Hypothalamus (tissue), 51 donors: Measurements from ENCODE around the gene NISCH.
A peak's percentile ranks its signal among the peaks of the same experiment; 100 is the strongest.

Experiments used
- DNase-seq, 51 donors: peaks; one replicate each; lab custom pipeline; 2025; lab: John Stamatoyannopoulos, UW

NISCH gene

DNA sequence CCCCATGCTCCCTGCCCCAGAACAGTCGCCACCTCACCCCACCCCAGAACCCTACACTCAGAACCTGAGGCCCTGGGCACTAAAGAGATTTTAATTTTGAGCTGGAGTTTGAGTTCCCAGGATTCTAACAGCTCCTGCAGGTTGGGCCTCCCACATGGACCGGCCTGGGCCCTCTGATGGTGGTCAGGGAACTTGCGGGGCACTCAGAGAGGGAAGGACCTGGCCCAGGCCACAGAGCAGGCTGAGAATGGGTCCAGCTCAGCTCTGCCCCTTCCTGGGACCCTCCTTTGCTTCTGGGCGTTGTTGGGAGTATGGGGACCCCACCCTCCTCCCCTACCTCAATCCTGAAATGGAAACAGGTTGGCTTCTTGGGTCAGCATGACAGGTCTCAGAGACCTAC lies 9.4 kb upstream of the NISCH start:
- DNase-seq = no peak

DNA sequence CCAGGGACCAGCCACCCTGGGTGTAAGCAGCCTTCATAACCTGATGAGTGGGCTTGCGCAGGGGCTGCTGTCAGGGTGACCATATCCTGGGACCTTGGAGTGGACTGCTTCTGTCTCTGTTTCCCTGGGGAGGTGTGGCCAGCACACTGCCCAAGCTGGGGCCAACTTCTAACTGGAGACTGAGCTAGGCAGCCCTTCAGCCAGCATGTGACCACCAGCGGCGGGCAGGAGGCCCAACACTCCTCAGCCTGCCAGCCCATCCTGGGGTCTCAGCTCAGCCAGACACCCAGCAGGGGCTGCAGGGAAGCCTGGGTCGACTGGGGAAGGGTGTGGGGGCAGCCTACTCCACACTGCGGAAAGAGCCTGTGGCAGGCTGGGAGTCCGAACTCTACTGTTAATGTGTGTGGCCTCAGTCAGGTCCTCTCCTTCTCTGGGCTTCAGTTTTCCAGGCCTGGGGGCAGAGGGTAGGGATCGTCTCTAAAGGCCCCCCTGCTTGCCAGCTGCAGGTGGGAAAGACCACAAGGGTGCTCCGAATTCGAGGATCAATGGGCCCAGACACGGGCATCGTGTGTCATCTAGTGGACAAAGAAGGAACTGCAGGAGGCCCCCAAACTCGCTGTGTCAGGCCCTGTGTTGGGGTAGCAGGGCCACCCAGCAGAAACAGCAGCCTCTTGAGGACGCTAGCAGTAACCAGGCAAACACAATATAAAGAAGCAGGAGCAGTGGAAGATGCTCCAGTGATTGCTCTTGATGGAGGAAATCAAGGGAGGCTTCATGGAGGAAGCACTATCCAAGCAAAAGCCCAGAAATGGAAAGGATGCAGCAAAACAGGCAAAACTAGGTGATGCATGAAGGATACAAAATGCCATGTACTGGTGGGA lies 8.5 kb upstream of the NISCH start:
- peak in 35 of 51 donors; percentile 3 to 60 (median 29) for DNase-seq

DNA sequence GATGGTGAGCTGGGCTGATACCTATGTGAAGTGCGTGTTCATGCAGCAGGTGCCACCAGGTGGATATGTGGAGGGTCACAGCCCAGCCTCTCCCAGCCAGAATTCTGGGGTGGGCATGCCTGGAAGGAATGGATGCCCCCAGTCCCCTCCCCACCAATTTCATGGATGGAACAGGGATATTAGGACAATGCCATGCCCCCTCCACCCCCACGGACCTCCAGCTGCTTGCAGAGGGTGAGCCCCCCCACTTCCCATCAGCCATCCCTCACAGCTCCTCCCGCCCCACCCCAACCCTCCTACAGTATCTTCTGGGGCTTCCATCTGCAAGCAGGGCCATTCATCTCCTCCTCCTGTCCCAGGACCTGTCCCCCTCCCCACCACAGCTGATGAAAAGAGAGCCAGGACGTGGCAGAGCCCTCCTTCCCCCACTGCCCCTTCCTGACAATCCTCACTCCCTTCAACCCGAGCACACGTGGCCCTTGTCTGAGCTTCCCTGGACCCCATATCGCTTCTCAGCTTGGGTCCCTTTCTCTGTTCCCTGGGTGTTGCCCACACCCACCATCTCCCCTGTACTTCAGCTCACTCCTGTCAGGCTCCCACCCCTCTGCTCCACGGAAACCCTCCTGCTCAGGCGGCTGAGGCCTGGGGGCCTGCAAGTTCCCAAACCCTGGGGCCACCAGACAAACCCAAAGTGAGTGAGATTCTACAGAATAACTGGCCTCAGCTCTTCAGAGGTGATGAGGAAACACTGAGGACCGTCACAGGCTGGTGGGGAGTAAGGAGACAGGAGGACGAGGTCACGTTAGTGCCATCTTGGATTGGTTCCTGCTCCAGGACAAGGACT lies 7.7 kb upstream of the NISCH start:
- no peak for DNase-seq

DNA sequence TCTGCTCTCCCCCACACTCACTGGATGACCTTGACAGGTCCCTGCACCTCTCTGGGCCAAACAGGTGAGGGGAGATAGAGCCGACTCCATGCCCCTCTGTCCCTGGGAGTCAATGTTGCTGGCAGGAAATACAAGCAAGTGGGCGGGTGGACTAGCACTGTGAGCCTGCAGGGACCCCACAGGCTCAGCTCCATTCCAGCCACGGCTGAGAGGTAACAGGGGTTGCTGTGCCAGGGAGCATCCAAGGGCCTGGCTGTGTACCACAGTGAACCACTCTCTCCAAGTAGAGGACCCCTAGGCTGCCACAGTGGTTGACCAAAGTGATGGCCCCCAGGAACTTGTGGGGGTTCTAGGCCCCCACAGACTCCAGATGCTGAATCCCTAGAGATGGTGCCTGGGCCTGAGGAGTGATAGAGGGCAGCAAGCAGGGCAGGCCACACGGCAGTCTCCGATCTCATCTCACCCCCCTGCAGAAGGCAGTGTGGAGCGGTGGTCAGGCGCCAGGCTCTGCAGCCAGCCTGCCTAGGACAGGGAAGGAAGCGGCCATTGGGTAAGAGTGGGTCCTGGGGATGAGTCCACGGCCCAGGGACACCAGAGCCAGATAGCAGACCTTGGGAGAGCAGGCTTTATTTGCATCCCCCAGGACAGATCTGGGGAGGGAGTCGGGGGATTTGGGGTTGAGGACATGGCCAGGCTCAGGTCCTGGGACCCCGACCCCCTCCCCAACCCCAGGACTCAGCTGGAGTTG lies 4.7 kb upstream of the NISCH start:
- no peak for DNase-seq

DNA sequence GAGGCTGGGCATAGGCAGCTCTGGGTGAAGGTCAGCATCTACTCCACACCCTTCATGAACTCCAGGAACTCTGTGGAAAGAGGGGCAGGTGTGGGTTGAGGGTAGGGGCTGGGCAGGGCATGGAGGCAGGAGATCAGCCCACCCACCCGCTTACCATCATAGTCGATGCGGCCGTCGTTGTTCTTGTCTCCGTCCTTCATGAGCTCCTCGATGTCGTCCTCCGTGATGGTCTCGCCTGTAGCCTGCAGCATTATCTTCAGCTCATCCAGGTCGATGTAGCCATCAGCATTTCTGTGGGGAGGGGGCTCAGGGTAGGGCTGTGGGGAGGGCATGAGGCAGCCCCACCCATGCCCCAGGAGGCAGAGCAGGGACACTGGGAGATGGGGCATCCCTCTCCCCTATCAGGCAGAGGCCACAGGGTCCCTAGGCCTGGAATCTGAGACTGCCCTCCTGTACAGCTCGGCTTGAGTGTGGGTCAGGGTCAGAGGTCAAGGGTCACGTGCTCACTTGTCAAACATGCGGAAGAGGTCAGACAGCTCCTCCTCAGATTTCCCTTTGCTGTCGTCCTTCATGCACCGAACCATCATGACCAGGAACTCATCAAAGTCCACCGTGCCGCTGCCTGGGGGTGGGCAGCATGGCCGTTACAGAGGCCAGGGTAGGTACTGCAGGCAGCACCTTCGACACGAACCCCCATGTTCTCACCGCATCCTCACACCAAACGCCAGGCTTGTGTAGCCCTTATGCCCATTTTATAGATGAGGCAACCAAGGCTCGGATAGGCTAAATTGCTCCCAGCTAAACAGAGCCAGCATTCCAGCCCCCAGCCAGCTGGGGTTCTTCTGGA lies 3.9 kb upstream of the NISCH start:
- no peak for DNase-seq

DNA sequence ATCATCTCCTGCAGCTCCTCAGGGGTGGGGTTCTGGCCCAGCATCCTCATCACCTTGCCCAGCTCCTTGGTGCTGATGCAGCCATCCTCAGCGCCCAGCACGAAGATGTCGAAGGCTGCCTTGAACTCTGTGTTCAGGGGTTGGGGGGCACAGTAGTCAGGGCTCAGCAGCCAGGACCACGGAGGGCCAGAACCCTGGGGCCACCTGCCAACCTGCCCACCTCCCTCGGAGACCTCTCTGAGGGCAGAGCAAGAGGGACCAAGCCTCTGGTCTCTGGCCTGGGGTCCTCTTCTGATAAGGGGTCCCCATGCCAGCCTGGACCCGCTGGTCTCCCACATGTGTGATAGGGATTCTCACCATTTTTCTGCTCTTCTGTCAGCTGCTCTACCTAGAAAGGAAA lies 3.3 kb upstream of the NISCH start:
- no peak for DNase-seq

DNA sequence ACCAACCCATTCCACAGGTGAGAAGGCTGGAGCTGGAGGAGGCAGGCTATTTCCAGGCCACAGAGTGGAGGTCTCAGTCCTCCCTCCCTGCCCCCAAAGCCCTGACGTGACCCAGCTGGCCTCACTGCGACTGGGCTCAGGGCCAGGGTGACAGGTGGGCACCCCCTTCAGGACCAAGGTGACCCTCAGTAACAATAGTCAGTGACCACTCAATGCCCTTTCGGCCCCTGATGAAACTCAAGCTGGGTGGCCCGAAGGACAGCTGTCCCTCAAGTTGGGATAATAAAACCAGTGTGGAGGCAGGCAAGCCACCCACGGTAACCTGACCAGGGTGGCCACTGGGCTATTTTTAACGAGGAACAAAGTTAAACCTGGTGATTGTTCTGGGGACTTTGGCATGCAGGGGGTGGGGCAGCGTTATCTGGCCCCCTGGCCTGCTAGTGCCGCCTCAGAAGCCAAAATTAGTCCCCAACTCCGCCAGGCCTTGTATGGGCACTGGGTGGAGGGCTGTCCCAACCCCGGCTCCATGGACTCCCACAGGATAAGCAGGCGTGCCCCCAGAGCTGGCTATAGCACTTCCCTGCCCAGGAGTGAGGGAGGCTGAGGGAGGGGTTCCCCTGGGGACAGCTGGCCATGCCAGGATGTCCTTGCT lies 2.7 kb upstream of the NISCH start:
- no peak for DNase-seq

DNA sequence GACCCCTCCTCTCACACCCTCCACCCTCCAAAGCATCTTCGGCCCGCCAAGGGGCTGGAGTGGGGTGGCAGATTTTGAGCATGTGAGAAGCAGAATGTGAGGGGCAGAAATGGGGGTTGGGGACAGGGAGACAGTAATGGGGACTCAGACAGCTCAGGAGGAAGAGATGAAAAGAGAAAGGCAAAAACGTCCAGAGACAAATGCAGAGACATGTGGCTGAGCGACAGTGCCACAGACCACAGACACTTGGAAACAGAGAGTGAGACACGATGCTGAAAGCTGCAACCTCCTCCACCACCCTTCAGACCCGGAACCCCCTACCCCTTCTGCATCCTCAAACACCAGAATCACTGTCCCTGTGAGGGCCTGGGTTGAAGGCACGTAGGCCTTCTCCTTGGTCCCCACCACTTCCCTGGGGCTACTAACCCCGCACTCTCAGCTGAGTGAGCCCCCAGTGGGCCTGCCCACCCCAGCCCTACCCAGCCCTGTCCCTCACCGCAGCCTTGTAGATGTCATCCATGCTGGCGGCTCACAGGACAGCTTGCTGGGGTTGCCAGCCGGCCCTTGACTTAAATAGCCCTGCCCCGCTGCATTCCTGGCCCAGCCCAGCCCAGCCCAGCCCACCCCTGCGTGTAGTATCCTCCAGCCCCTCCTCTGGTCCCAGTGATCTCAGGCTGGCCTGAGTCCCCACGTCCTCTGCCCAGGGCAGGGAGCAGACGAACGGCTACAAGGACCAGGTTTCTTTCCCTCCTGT lies 1.7 kb upstream of the NISCH start, which contains the start of gene TNNC1:
TSS of gene TNNC1 (minus strand) at position 546 of the 754 bp plus-strand sequence. CDS start at position 520, 26 bp downstream.
- DNase-seq = no peak

DNA sequence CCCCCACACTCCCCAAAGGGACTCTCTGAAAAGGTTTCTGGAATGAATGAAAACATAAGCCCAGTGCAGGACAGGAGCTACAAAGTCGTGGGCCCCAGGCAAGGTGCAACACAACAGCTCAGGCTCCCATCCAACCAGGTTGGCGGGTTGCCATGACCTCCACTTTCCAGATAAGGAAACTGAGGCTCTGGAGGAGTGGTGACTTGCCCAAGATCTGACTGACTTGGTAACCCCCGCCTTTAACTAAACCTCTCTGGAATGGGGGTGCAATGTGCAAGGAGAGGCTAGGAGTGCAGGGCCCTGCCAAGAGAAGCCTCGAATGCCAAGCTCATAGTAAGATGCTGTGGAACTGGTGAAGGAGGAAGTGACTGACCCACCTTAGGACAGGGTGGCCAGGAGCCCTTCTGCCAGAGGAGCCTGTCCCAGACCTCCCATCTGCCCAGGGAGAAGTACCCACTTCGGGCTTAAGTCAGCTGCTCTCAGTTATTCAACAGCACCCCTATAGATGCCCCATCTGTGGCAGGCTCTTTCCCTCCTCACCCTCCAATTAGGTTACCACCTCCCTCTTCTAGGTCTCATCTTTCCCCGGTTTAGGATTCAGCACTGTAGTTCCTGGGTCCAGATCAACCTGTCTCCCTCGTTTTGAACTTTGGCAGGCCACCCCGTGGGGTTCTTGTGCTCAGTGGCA lies 1.0 kb upstream of the NISCH start:
- peak in 2 of 51 donors; percentile 7 to 11 for DNase-seq

DNA sequence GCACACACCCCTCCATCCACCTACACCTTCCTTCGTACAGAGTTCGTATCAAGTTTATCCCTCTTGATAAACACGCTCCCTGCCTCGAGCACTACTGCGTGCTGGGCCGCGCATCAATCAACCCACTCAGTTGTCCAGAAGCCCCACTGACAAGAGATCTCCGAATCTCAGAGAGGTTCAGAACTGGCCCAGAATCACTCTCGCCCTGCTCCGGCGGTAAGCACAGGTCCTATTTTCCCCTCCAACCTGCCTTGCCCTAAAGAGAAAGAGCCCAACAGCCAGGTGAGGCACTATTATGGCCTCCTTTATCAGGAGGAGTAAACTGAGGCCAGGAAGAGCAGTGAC lies 494 bp upstream of the NISCH start:
- no peak for DNase-seq

DNA sequence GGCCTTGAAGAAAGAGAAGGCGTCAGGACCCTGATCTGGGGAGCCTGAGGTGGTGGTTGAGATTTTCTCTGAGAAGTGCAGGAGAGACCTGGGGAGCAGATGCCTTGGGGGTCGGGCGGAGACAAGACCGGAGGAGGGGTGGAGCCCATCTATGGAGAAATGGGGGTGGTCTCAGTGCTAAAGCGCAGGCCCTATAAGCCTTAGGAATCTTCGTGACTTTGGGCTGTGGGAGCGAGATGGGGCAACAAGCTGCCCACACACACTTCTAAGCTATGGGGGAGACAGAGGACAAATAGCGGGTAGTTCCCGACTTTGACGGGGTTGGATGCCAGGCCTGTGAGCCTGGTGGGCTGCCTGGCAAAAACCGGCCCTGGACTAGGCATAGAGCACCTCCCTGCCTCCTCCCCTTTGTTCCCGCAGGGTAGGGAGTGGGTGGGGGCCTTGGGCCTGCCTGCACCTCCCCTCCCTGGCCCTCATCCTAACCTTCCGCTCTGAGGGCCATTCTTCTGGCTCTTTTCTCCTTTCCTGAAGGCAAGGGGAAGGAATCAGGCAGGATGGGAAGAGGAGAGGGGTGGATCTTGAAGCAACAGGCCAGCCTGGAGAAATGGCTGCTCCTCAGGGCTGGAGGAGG lies 880 bp downstream of the NISCH start:
- DNase-seq = peak in 14 of 51 donors; percentile 10 to 71 (median 30)

DNA sequence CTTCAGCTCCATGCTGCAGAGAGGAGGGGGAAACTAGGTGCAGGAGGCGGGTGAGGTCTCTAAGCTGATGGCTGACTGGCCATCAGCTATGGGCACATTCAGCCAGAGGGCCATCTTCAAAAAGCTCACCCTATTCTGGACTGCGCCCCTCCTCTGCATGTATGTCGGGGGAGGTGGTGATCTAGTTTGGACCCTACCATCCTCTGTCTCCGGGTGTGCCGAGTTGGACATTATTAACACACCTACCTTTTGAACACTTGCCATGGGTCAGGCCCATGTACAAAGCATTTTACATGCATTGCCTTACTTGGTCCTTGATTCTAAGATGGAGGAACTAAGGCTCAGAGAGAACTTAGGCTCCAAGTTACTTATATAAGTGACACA lies 1.4 kb downstream of the NISCH start:
- peak in 1 of 51 donors; percentile 24 for DNase-seq

DNA sequence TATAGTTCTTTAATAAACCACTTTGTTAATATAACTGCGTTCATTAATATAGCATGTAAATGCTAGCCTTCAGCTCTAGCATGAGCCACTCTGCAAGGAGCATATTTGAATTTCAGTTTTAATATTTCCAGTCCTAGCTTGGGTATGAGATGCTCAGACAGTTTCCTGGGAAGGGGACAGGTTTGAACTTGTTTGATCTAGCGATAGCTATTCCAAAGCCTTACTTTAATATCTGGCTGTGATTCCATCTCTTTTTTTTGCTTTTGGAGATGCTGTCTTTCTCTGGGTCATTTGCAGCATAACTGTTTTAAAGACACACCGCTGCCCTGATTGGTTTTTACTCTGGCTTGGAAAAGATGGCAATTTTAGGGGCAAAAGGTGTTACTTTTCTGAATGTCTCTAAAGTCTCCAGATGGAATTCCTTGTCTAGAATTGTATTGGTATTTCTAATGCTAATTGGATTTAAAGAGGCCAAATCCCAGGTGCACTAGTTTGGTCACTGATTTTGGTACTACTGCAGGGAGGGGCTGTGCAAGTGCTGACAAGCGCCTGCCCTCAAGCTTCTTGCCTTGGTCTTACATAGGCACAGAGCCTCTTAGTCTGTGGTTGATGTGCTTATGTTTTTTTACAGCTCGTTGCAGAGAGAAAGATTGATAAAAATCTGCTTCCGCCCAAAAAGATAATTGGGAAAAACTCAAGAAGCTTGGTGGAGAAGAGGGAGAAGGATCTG lies 2.8 kb downstream of the NISCH start:
- DNase-seq = no peak

DNA sequence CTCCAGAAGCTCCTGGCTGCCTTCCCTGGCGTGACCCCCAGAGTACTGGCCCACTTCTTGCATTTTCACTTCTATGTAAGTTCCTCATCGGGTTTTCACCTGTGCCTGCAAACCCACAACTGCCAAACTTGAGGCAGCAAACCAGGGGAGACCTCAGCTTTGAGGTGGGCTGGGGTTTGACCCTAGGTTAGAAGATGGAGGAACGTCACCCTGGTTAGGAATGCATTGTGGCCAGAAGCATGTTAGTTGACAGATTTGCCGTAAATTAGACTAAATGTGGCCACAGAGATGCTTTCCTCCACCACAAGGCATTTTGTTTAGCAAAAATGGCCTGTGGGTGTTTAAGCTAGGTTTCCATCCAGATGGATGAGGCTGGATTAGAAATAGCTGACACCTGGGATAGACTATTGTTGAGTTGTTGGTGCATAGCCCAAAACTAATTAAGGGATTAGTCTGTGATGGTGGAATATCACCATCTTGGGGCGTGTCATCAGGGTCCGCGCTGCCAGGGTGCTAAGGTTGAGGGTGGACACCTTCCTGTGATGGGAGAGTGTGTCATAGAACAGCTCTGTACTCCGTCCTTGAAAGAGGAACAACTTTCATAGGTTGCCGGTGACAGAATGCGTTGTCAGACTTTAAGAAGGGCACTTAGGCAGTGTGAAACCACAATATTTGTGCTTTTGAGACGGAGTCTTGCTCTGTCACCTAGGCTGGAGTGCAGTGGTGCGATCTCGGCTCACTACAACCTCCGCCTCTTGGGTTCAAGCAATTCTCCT lies 3.6 kb downstream of the NISCH start:
- DNase-seq = no peak

DNA sequence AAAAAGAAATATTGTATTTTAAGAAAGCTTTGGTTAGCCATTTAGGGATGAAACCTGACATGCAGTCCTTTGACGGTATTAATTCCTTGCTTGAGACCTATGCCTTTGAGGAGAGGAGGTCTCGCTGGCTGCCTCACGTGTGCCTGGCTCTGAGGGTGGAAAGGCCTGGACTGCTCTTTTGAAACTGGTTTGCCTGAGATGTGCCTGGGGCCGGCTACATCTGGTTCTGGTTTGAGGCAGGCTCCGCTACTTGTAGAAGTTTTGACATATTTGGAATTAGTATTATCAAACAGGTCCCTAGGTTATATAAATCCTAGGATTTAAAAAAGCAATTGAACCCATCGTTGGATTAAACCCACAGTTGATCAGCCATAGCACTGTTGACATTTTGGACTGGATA lies 6.5 kb downstream of the NISCH start:
- DNase-seq = no peak

DNA sequence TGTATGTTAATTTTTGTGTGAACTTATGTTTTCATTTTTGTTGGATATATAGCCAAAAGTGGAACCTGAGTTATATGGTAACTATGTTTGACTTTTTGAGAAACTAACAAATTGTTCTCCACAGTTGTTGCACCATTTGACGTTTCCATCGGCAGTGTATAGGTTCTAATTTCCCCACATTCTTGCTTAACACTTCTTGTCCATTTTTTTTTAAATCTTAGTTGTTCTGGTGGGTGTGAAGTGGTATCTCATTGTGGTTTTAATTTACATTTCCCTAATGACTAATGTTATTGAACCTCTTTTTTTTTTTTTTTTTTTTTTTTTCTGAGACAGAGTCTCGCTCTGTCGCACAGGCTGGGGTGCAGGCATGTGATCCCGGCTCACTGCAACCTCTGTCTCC lies 8.0 kb downstream of the NISCH start:
- no peak for DNase-seq
